Activated CD8-positive, alpha-beta T cell treated with anti-CD3 and anti-CD28 coated beads for 36 hours (primary cell): Measurements from ENCODE around the gene GNB1. TPM values are rescaled to one million over a fixed set of nuclear protein-coding genes. Genes with fewer than 3 reads are reported as not detected.

ENCODE experiments used
- ATAC-seq: fragments of 200-7000 bp; cut with Tn5 transposase; one replicate; pipeline ENCODE4 v1.10.0; 2021; ENCODE audit warnings: mild to moderate bottlenecking, moderate library complexity
- CTCF ChIA-PET: fragments of 350-600 bp; sonication (Branson Sonifier 250); formaldehyde crosslinking; loops from one replicate; lab custom pipeline; 2021; ENCODE audit warnings: antibody characterized with exemption; lab: Charles Lee
- POLR2A ChIA-PET: fragments of 350-600 bp; sonication (Branson Sonifier 250); formaldehyde crosslinking; loops from one replicate; lab custom pipeline; 2021; ENCODE audit warnings: antibody characterized with exemption; lab: Charles Lee
- DNase-seq: peaks from one replicate; pipeline ENCODE4 v3.0.0-alpha.2; 2020
- H3K27ac Mint-ChIP-seq: one replicate; pipeline ENCODE4 v1.8.0; 2021; ENCODE audit warnings: mild to moderate bottlenecking, mixed read lengths
- H3K27me3 Mint-ChIP-seq: one replicate; pipeline ENCODE4 v1.8.0; 2021; ENCODE audit warnings: mixed read lengths
- H3K36me3 Mint-ChIP-seq: one replicate; pipeline ENCODE4 v1.8.0; 2021; ENCODE audit warnings: low read depth, mixed read lengths
- H3K4me1 Mint-ChIP-seq: one replicate; pipeline ENCODE4 v1.8.0; 2021; ENCODE audit warnings: low read depth, mixed read lengths
- H3K4me3 Mint-ChIP-seq: one replicate; pipeline ENCODE4 v1.8.0; 2021; ENCODE audit warnings: mild to moderate bottlenecking, moderate library complexity, mixed read lengths
- H3K9me3 Mint-ChIP-seq: one replicate; pipeline ENCODE4 v1.8.0; 2021; ENCODE audit warnings: mixed read lengths
- intact Hi-C: fragments of 100-400 bp; cut with micrococcal nuclease; formaldehyde crosslinking; loops from one replicate; pipeline ENCODE4 v1.10.0; 2022
- total RNA-seq, 2 experiments: library from RNA; stranded (reverse); gene quantifications; one replicate each; pipeline ENCODE4 v1.2.3, GENCODE V29; 2021
- TF ChIP-seq, protein P1 (sequence below): fragments of 200-600 bp; IDR thresholded peaks from one replicate; pipeline ENCODE4 v1.8.0; 2022; ENCODE audit warnings: antibody characterized with exemption, mild to moderate bottlenecking

Gene GNB1
- total RNA-seq, 2 experiments from 2014 or later = 318 to 330 TPM

DNA sequence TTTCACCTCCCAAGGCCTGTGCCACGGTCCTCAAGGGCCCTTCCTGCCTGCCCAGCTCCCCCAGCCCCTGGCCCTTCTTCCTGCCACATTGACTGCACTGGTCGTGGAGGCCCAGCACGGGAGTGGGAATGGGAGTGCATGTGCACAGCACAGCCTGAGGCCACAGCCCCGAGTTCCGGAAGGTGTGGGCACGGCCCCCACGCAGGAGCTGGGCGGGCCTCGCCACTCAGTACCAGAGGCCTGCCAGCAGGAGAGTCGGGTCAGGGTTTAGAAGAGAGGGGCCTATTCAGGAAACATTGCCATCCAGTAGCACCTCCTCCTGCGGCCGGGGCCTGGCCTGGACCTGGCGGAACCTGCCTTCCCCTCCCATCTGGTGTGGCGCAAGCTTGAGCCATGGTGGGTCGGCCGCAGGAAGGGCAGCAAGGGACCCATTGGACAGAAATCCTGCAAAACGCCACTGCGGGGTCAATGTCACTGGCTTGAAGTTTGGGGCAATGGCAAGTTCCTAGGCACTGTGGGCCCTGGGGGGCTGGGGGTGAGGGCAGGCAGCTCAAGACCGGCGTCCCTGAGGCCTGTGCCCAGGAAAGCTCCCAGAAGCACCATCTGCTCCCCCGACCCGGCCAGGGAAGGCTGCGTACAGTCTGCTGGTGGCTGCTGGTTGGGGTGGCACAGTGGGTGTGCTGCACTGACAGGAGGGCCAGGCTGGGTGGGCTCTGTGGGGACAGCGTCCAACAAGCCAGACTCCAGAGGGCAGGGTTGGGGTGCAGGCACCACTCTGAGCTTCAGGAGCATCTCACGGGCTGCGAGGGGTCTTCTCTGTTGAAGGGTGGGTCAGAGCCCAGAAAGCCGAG, 29.9 kb upstream of the GNB1 start:
- H3K27ac Mint-ChIP-seq = no peak overlapping the region
- no peaks in the 10 kb centered on the region for H3K9me3 Mint-ChIP-seq
- CTCF ChIA-PET = no interaction called here
- no peaks in the 10 kb centered on the region for H3K36me3 Mint-ChIP-seq
- TF ChIP-seq, protein P1, sequence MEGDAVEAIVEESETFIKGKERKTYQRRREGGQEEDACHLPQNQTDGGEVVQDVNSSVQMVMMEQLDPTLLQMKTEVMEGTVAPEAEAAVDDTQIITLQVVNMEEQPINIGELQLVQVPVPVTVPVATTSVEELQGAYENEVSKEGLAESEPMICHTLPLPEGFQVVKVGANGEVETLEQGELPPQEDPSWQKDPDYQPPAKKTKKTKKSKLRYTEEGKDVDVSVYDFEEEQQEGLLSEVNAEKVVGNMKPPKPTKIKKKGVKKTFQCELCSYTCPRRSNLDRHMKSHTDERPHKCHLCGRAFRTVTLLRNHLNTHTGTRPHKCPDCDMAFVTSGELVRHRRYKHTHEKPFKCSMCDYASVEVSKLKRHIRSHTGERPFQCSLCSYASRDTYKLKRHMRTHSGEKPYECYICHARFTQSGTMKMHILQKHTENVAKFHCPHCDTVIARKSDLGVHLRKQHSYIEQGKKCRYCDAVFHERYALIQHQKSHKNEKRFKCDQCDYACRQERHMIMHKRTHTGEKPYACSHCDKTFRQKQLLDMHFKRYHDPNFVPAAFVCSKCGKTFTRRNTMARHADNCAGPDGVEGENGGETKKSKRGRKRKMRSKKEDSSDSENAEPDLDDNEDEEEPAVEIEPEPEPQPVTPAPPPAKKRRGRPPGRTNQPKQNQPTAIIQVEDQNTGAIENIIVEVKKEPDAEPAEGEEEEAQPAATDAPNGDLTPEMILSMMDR = no peak
- DNase-seq = no peak
- intact Hi-C loops = no loop called here
- POLR2A ChIA-PET = no interaction called here
- peaks cover 3% of the 10 kb centered on the region for H3K4me1 Mint-ChIP-seq
- H3K27me3 Mint-ChIP-seq = no peaks in the 10 kb centered on the region
- ATAC-seq = no peak
- H3K4me3 Mint-ChIP-seq = no peak overlapping the region

GRCh38 chr1:1920057-1920607, 29.2 kb upstream of the GNB1 start:
- Mint-ChIP-seq H3K4me3 (no peak overlapping the region), H3K36me3 (no peaks in the 10 kb centered on the region), H3K27ac (no peak overlapping the region), H3K9me3 (no peaks in the 10 kb centered on the region), H3K4me1 (peaks cover 3% of the 10 kb centered on the region), H3K27me3 (no peaks in the 10 kb centered on the region)
- no peak for DNase-seq
- ChIA-PET CTCF (no interaction called here), POLR2A (no interaction called here)
- no peak for ATAC-seq
- TF ChIP-seq, protein P1 = no peak
- intact Hi-C loops = no loop called here

- ChIA-PET CTCF (interaction anchor here (0.7 to 2.8 kb wide), 2 partner anchors 10 to 126 kb away, joined by 3 to 9 read pairs; no protein-coding TSS in a partner anchor), POLR2A (no interaction called here)
- Mint-ChIP-seq H3K27me3 (no peaks in the 10 kb centered on the region), H3K4me3 (peak overlapping the region; percentile 53), H3K9me3 (no peaks in the 10 kb centered on the region), H3K4me1 (peaks cover 3% of the 10 kb centered on the region), H3K36me3 (no peaks in the 10 kb centered on the region), H3K27ac (no peak overlapping the region)
- DNase-seq (peak; percentile 99), ATAC-seq (peak; percentile 94)
- intact Hi-C loops = no loop called here
- TF ChIP-seq, protein P1 = no peak
Measured at GRCh38 chr1:1919304-1920056, 28.6 kb upstream of the GNB1 start.

- ATAC-seq = peak; percentile 4
- no peaks in the 10 kb centered on the region for H3K27me3 Mint-ChIP-seq
- H3K27ac Mint-ChIP-seq = no peak within 1 kb of the TSS
Measured at GRCh38 chr1:1918901-1919303, 28.0 kb upstream of the GNB1 start, which contains the start of gene TMEM52. TMEM52 (minus strand) TSS chr1:1919279; CDS start chr1:1919265, 14 bp downstream.

More at GRCh38 chr1:1918901-1919303, 28.0 kb upstream of the GNB1 start, which contains the start of gene TMEM52:
- Mint-ChIP-seq H3K36me3 (no peaks in the 10 kb centered on the region), H3K4me1 (peaks cover 3% of the 10 kb centered on the region), H3K4me3 (peak within 1 kb of the TSS; percentile 53), H3K9me3 (no peaks in the 10 kb centered on the region)
- ChIA-PET CTCF (interaction anchor here (0.7 to 2.8 kb wide), 2 partner anchors 10 to 126 kb away, joined by 3 to 9 read pairs; no protein-coding TSS in a partner anchor), POLR2A (no interaction called here)
- intact Hi-C loops = no loop called here
- TF ChIP-seq, protein P1 = no peak
- no peak for DNase-seq
